B cell (primary cell): ENCODE results near the gene BSND. TPM values are rescaled to one million over a fixed set of nuclear protein-coding genes. Genes with fewer than 3 reads are reported as not detected.

Source experiments
- ATAC-seq: fragments of 200-7000 bp; cut with Tn5 transposase; one replicate; pipeline ENCODE4 v1.10.0; 2021; ENCODE audit warnings: low read depth, mild to moderate bottlenecking, moderate number of reproducible peaks, moderate library complexity
- CTCF ChIA-PET: fragments of 350-600 bp; sonication (Branson Sonifier 250); formaldehyde crosslinking; loops from one replicate; lab custom pipeline; 2021; ENCODE audit warnings: antibody characterized with exemption, inconsistent platforms; lab: Charles Lee
- POLR2A ChIA-PET: fragments of 350-600 bp; sonication (Branson Sonifier 250); formaldehyde crosslinking; loops from one replicate; lab custom pipeline; 2021; ENCODE audit warnings: antibody characterized with exemption; lab: Charles Lee
- DNase-seq: peaks from one replicate; pipeline ENCODE4 v3.0.0; 2013
- H2AFZ ChIP-seq: 2 replicates; pipeline ENCODE4 v1.6.1; 2012; ENCODE audit warnings: mild to moderate bottlenecking, low read depth, low read length; ENCODE audit not compliant: insufficient read depth, poor library complexity, severe bottlenecking
- H3K27ac ChIP-seq, 2 donors: 1 replicate in 1 of 2; 2 replicates in 1 of 2; pipeline ENCODE4 v1.5.1; 2012 to 2013; ENCODE audit warnings: low read length in 2 of 2, mild to moderate bottlenecking in 2 of 2, moderate library complexity in 1 of 2
- H3K27me3 ChIP-seq, 4 experiments: fragments of 200-600 bp in 1 of 4; sonication (generic) in 1 of 4; replicated peaks in 1 of 4; 1 replicate in 2 of 4; 2 replicates in 2 of 4; pipeline versions ENCODE4 v1.6.1 to v1.7.0; 2013 to 2016; ENCODE audit warnings: low read length in 3 of 4, mild to moderate bottlenecking in 2 of 4, mixed read lengths in 1 of 4, moderate library complexity in 1 of 4; ENCODE audit not compliant: insufficient read depth in 4 of 4, control insufficient read depth in 3 of 4; ENCODE audit errors: control extremely low read depth in 1 of 4
- H3K36me3 ChIP-seq, 2 experiments: replicated peaks in 1 of 2; 1 replicate in 1 of 2; 2 replicates in 1 of 2; pipeline versions ENCODE4 v1.6.1 to v1.7.1; 2013; ENCODE audit warnings: low read length in 1 of 2; ENCODE audit not compliant: insufficient read depth in 2 of 2, control insufficient read depth in 1 of 2; ENCODE audit errors: control extremely low read depth in 1 of 2, extremely low read depth in 1 of 2
- H3K4me1 ChIP-seq, 2 donors: fragments of 200-600 bp in 1 of 2; sonication (generic) in 1 of 2; 1 replicate in 1 of 2; 2 replicates in 1 of 2; pipeline versions ENCODE4 v1.5.1 to v1.6.1; 2013 to 2017; ENCODE audit warnings: low read length in 2 of 2; ENCODE audit not compliant: control insufficient read depth in 2 of 2, insufficient read depth in 2 of 2
- H3K4me2 ChIP-seq: replicated peaks from 2 replicates; pipeline ENCODE3; 2012; ENCODE audit warnings: mild to moderate bottlenecking, low read depth, low read length; ENCODE audit not compliant: poor library complexity, severe bottlenecking
- H3K4me3 ChIP-seq, 5 experiments: fragments of 200-600 bp in 1 of 5; sonication (generic) in 1 of 5; 1 replicate in 3 of 5; 2 replicates in 2 of 5; pipeline versions ENCODE4 v1.5.1 to v1.7.0; 2011 to 2016; ENCODE audit warnings: low read length in 4 of 5, mild to moderate bottlenecking in 4 of 5, low read depth in 2 of 5, control low read depth in 1 of 5, moderate library complexity in 1 of 5; ENCODE audit not compliant: insufficient read depth in 1 of 5; ENCODE audit errors: control extremely low read depth in 1 of 5, extremely low read depth in 1 of 5
- H3K79me2 ChIP-seq: fragments of 200-600 bp; sonication (generic); one replicate; pipeline ENCODE4 v1.6.0; 2016; ENCODE audit warnings: low read length; ENCODE audit not compliant: control insufficient read depth, insufficient read depth
- H3K9ac ChIP-seq: fragments of 200-600 bp; sonication (generic); 2 replicates; pipeline ENCODE4 v1.6.1; 2017; ENCODE audit warnings: mild to moderate bottlenecking, low read length, moderate library complexity
- H3K9me3 ChIP-seq, 3 donors: one replicate each; pipeline versions ENCODE4 v1.6.1 to v1.7.1; 2013; ENCODE audit warnings: low read length in 2 of 3; ENCODE audit not compliant: control insufficient read depth in 2 of 3, insufficient read depth in 1 of 3; ENCODE audit errors: control extremely low read depth in 1 of 3
- H4K20me1 ChIP-seq: 2 replicates; pipeline ENCODE4 v1.6.0; 2012; ENCODE audit warnings: mild to moderate bottlenecking, low read length; ENCODE audit not compliant: insufficient read depth, control insufficient read depth, poor library complexity, severe bottlenecking
- H3K27ac Mint-ChIP-seq: one replicate; pipeline ENCODE4 v1.8.0; 2021; ENCODE audit warnings: mixed read lengths
- H3K27me3 Mint-ChIP-seq: one replicate; pipeline ENCODE4 v1.8.0; 2021; ENCODE audit warnings: mixed read lengths
- H3K4me1 Mint-ChIP-seq: one replicate; pipeline ENCODE4 v1.8.0; 2021; ENCODE audit warnings: mixed read lengths
- H3K4me3 Mint-ChIP-seq: one replicate; pipeline ENCODE4 v1.8.0; 2021; ENCODE audit warnings: mixed read lengths
- H3K9me3 Mint-ChIP-seq: one replicate; pipeline ENCODE4 v1.8.0; 2022; ENCODE audit warnings: mixed read lengths; ENCODE audit not compliant: insufficient read depth
- CTCF ChIP-seq: fragments of 200-600 bp; IDR thresholded peaks from one replicate; pipeline ENCODE4 v1.8.0; 2022; ENCODE audit warnings: antibody characterized with exemption, mild to moderate bottlenecking
- EZH2 ChIP-seq: IDR thresholded peaks from 2 replicates; pipeline ENCODE4 v1.6.1; 2012; ENCODE audit warnings: borderline replicate concordance, low read depth, mild to moderate bottlenecking, moderate library complexity, low read length; ENCODE audit not compliant: insufficient read depth, poor library complexity, severe bottlenecking
- WGBS: methylation state at CpG from one replicate; pipeline ENCODE4 v1.1.5; 2013; ENCODE audit warnings: missing lambda C conversion rate; ENCODE audit not compliant: insufficient coverage; 5-methylcytosine and 5-hydroxymethylcytosine counted together
- intact Hi-C: fragments of 100-400 bp; cut with micrococcal nuclease; formaldehyde crosslinking; loops from one replicate; pipeline ENCODE4 v1.10.0; 2022
- polyA plus RNA-seq: library from polyadenylated mRNA; depleted of rRNA; stranded (reverse); fragments of >200 nt; gene quantifications from 2 replicates; pipeline ENCODE4 v1.2.3, GENCODE V29; 2012
- total RNA-seq, 2 donors: library from RNA; stranded (reverse); fragments of 120-200 nt in 1 of 2; gene quantifications; 1 replicate in 1 of 2; 2 replicates in 1 of 2; pipeline versions ENCODE4 v1.2.3 to v1.2.4, GENCODE V29; 2013 to 2022

Gene BSND
- total and polyA plus RNA-seq, 2 donors (not counting 1 experiment from before 2014, with no cell fraction given) = not detected

GRCh38 chr1:55038552-55038838, 39.8 kb downstream of the BSND start:
- ChIA-PET POLR2A (no interaction called here), CTCF (no interaction called here)
- Mint-ChIP-seq H3K9me3 (no peaks in the 10 kb centered on the region), H3K4me3 (no peak overlapping the region), H3K27me3 (peaks cover 59% of the 10 kb centered on the region), H3K27ac (no peak overlapping the region), H3K4me1 (no peaks in the 10 kb centered on the region)
- TF ChIP-seq EZH2 (no peak), CTCF (no peak)
- DNase-seq (no peak), ATAC-seq (no peak)
- no peak overlapping the region for H3K4me2 ChIP-seq
- H3K36me3 ChIP-seq = no peaks in the 10 kb centered on the region
- no peaks in the 10 kb centered on the region for H4K20me1 ChIP-seq
- H3K9me3 ChIP-seq = no peaks in the 10 kb centered on the region
- no peak overlapping the region for H3K9ac ChIP-seq
- H3K27me3 ChIP-seq = peaks cover 0 to 35% (median 9%) of the 10 kb centered on the region in 4 experiments
- no peak overlapping the region for H3K27ac ChIP-seq
- H3K4me1 ChIP-seq = no peaks in the 10 kb centered on the region
- no peaks in the 10 kb centered on the region for H3K79me2 ChIP-seq
- WGBS = 74% methylated on average over 2 of the region's 3 CpGs
- intact Hi-C loops = no loop called here
- no peak overlapping the region for H2AFZ ChIP-seq
- no peak overlapping the region for H3K4me3 ChIP-seq

- no peak for TF ChIP-seq EZH2
- TF ChIP-seq CTCF = no peak
- intact Hi-C loops = no loop called here
- Histone ChIP-seq H3K79me2 (no peaks in the 10 kb centered on the region), H3K36me3 (no peaks in the 10 kb centered on the region), H4K20me1 (no peaks in the 10 kb centered on the region), H3K4me3 (no peak overlapping the region), H2AFZ (no peak overlapping the region), H3K4me2 (no peak overlapping the region), H3K4me1 (no peaks in the 10 kb centered on the region), H3K27ac (no peak overlapping the region), H3K9ac (no peak overlapping the region), H3K9me3 (no peaks in the 10 kb centered on the region), H3K27me3 (peaks cover 0 to 32% (median 9%) of the 10 kb centered on the region in 4 experiments)
- no peak overlapping the region for H3K4me3 Mint-ChIP-seq
- 60% methylated on average over 8 of the region's 9 CpGs for whole genome bisulfite sequencing
- peaks cover 59% of the 10 kb centered on the region for H3K27me3 Mint-ChIP-seq
- CTCF ChIA-PET = no interaction called here
- no peak overlapping the region for H3K27ac Mint-ChIP-seq
- H3K9me3 Mint-ChIP-seq = no peaks in the 10 kb centered on the region
- H3K4me1 Mint-ChIP-seq = no peaks in the 10 kb centered on the region
- ATAC-seq (no peak), DNase-seq (no peak)
- POLR2A ChIA-PET = no interaction called here
Measured at GRCh38 chr1:55038974-55039341, 40.2 kb downstream of the BSND start.
